ENCODE measurements around the gene CDK5RAP2.

The CDK5RAP2 gene

DNA sequence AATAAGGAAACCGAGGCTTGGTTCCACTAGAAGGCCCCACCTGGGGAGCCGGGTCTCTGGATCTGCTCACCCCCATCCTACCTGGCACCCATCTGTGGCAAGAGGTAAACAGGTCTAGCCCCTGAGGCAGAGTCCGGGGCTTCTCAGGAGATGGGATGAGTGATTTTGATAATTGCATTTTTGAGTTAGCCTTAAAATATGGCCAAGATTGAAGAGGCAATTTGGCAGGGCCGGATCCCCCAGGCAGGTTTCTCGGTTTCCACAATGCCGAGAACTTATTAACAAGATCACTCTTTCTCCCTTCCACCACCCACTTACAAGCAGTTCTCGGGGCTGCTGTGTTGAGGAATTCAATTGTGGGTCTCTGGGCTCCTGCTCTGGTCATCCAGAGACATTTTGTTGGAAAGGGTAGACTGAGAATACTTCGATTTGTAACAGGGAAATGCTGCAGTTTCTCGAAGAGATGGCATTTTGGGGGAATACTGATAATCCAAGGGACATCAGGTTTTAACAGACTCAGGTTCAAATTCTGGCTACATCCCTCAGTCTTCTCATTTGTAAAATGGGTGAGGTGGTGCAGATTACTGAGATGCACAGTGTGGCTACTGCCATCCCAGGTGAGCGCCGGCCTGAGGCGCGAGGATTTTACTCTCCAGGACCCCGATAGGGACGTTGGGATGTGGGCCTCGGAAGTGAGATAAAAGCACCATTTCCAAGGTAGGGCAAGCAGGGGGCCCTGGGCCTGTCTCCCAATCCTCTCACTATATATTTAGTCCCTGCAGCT lies 194.2 kb downstream of the CDK5RAP2 start:
- H3K9ac ChIP-seq (ENCODE audit: low read length in 2 of 2) = no peak overlapping the region

DNA sequence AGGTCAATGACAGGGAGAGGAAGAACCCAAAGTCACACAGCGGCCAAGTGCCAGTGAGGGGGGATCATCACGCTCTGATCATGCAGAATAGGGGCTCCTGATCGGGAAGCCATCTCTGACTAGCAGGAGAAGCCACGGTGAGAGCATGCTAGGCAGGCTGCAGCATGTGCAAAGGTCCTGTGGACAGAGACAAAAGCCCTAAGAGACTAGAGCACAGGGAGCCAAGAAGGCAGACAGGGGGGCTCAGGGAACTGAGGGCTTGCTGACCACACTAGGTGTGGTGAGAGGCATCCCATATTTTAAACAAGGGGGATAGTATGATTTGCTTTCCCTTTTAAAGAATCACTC lies 195.1 kb downstream of the CDK5RAP2 start:
- H3K9me3 ChIP-seq (ENCODE audit: control insufficient read depth in 2 of 2, low read length in 2 of 2) = no peaks in the 10 kb centered on the region
- no peak overlapping the region for H3K4me3 ChIP-seq (ENCODE audit: low read length in 2 of 2)
- no peak overlapping the region for H3K27ac ChIP-seq (ENCODE audit: low read length)
- H3K36me3 ChIP-seq (ENCODE audit: control insufficient read depth in 2 of 2, insufficient read depth in 2 of 2, low read length in 2 of 2) = peaks cover 4 to 7% of the 10 kb centered on the region in 2 donors
- no peak overlapping the region for H3K9ac ChIP-seq (ENCODE audit: low read length in 2 of 2)
- H3K4me1 ChIP-seq (ENCODE audit: control insufficient read depth, insufficient read depth, low read length) = peaks cover 9% of the 10 kb centered on the region
- no peaks in the 10 kb centered on the region for H3K27me3 ChIP-seq (ENCODE audit: control insufficient read depth in 1 of 2, insufficient read depth in 2 of 2, low read length in 2 of 2)

More for the DNA sequence above, 194.2 kb downstream of the CDK5RAP2 start:
- Histone ChIP-seq H3K4me1 (ENCODE audit: control insufficient read depth, insufficient read depth, low read length) (peaks cover 9% of the 10 kb centered on the region), H3K4me3 (ENCODE audit: low read length in 2 of 2) (no peak overlapping the region), H3K36me3 (ENCODE audit: control insufficient read depth in 2 of 2, insufficient read depth in 2 of 2, low read length in 2 of 2) (peaks cover 4 to 8% of the 10 kb centered on the region in 2 donors), H3K27ac (ENCODE audit: low read length) (no peak overlapping the region), H3K27me3 (ENCODE audit: control insufficient read depth in 1 of 2, insufficient read depth in 2 of 2, low read length in 2 of 2) (no peaks in the 10 kb centered on the region), H3K9me3 (ENCODE audit: control insufficient read depth in 2 of 2, low read length in 2 of 2) (no peaks in the 10 kb centered on the region)

DNA sequence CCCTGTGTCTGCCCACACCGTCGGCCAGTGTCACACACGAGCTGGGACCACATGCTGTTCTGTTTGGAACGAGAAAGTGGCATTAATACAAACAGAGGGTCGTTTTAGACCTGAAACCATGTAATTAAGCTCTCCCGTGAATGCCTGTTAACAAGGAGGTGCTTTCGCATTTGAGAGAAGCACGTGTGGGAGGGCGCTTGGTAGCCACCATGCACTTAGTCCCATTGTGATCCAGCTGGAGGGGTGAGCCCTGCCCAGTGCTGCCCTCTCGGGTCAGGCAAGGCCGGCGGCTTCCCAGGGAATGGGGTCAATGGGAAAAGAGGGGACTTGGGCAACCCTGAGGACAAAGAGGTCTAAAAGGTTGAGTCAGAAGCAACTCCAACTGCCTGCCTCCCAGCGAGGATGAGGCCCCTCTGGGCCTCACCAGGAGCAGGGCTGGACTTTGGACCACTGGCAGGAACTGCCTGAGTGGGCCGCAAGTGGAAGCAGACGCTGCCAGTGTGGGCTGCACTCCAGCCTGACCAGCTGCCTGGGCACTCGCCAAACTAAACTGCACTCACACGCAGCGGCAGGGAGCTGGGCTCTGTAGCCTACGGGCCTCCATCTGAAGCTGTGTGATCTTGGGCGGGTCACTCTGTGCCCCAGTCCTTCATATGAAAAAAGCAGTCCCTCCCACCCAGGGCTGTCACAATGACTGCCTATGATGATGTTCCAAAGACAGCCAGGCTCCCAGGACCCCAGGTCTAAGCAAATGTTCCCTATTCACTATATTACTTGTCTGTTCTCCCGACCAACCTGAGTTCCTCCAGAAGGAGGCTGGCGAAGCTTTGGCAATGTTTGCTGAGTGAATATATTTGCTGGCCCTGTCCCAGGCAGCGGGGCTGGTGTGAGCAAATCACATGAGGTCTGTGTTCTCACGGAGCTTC lies 195.7 kb downstream of the CDK5RAP2 start:
- Histone ChIP-seq H3K27me3 (ENCODE audit: control insufficient read depth in 1 of 2, insufficient read depth in 2 of 2, low read length in 2 of 2) (no peaks in the 10 kb centered on the region), H3K9me3 (ENCODE audit: control insufficient read depth in 2 of 2, low read length in 2 of 2) (peaks cover 0 to 6% of the 10 kb centered on the region in 2 donors), H3K9ac (ENCODE audit: low read length in 2 of 2) (no peak overlapping the region), H3K36me3 (ENCODE audit: control insufficient read depth in 2 of 2, insufficient read depth in 2 of 2, low read length in 2 of 2) (peaks cover under 1 to 3% of the 10 kb centered on the region in 2 donors), H3K4me1 (ENCODE audit: control insufficient read depth, insufficient read depth, low read length) (peaks cover 9% of the 10 kb centered on the region), H3K27ac (ENCODE audit: low read length) (no peak overlapping the region), H3K4me3 (ENCODE audit: low read length in 2 of 2) (no peak overlapping the region)

DNA sequence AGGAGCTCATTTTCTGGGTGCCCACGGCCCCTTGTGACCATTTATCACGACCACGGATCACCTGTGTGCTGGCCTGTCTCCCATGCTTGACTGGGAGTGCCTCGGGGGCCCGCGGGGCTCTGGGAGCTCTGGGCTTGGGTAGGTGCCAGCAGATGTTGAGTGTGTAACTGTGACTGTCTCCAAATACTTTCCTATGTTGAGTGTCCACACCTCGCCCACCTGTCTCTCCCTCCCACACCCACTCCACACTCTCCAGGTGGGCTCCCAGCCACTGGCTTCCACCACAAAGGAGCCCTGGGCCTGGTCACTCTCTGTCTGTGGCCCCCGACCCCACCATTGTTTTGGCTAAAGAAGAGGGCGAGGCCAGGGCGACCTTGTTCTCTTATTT lies 196.4 kb downstream of the CDK5RAP2 start:
- H3K27me3 ChIP-seq (ENCODE audit: control insufficient read depth in 1 of 2, insufficient read depth in 2 of 2, low read length in 2 of 2) = no peaks in the 10 kb centered on the region
- no peak overlapping the region for H3K27ac ChIP-seq (ENCODE audit: low read length)
- peaks cover 9% of the 10 kb centered on the region for H3K4me1 ChIP-seq (ENCODE audit: control insufficient read depth, insufficient read depth, low read length)
- H3K9me3 ChIP-seq (ENCODE audit: control insufficient read depth in 2 of 2, low read length in 2 of 2) = peaks cover 0 to 11% of the 10 kb centered on the region in 2 donors
- H3K9ac ChIP-seq (ENCODE audit: low read length in 2 of 2) = no peak overlapping the region
- H3K4me3 ChIP-seq (ENCODE audit: low read length in 2 of 2) = no peak overlapping the region
- peaks cover 0 to 2% of the 10 kb centered on the region in 2 donors for H3K36me3 ChIP-seq (ENCODE audit: control insufficient read depth in 2 of 2, insufficient read depth in 2 of 2, low read length in 2 of 2)

DNA sequence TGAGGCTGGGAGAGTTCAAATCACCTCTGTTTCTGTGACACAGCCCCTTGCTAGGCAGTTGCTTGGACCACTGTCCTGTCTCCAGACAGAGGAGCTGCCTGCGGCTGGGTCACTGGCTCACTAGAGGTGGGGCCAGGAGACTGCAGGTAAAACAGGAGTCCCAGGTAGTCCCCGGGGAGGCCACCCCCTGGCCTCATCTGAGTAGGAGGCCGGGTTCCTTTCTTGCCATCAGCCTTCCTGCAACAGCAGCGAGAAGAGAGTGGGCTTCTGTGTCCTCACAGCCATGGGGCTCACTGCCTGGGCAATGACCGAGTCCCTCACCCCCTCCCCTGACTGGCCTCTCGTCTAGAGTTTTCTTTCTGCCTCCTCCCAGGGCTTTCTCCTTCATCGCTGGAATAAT lies 197.5 kb downstream of the CDK5RAP2 start:
- Histone ChIP-seq H3K4me1 (ENCODE audit: control insufficient read depth, insufficient read depth, low read length) (peaks cover 9% of the 10 kb centered on the region), H3K9ac (ENCODE audit: low read length in 2 of 2) (no peak overlapping the region), H3K36me3 (ENCODE audit: control insufficient read depth in 2 of 2, insufficient read depth in 2 of 2, low read length in 2 of 2) (no peaks in the 10 kb centered on the region), H3K27ac (ENCODE audit: low read length) (no peak overlapping the region), H3K4me3 (ENCODE audit: low read length in 2 of 2) (no peak overlapping the region), H3K27me3 (ENCODE audit: control insufficient read depth in 1 of 2, insufficient read depth in 2 of 2, low read length in 2 of 2) (no peaks in the 10 kb centered on the region), H3K9me3 (ENCODE audit: control insufficient read depth in 2 of 2, low read length in 2 of 2) (peaks cover 0 to 13% of the 10 kb centered on the region in 2 donors)

DNA sequence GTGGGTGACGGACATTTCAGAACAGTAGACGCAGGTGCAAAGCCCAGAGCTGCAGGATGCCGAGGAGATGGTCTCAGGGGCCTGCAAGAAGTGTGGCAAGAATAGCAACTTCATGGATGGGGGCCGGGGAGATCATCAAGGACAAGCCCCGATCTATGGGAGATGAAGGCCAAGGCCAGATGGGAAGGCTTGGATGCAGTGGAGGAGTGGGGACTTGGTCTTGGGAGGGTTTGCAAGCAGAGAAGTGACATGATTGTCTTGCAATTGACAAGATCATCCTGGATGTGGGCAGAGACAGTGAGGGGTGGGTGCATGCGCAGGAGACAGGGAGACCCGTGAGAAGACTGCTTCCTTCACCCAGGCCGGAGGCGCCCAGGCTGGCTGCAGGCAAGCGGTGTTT lies 198.1 kb downstream of the CDK5RAP2 start:
- Histone ChIP-seq H3K36me3 (ENCODE audit: control insufficient read depth in 2 of 2, insufficient read depth in 2 of 2, low read length in 2 of 2) (no peaks in the 10 kb centered on the region), H3K4me1 (ENCODE audit: control insufficient read depth, insufficient read depth, low read length) (peaks cover 8% of the 10 kb centered on the region)

DNA sequence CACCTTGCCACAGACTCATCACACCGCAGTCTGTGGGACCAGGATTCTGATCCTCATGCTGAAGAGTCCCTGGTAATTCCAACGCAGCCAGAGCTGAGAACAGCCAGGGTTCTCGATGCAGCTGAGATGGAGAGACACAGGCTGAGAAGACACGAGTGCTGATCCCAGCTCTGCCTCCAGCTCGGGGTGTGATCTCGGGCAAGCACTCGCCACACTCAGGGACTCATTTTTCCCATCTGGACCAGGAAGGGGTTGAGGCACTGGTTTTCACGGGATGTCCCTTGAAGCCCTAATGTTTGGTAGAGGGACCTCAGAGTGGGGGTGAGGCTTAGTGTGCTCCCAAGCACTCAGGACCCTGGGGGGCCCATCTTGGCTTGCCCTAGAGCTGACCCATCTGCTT lies 200.4 kb downstream of the CDK5RAP2 start:
- Histone ChIP-seq H3K36me3 (ENCODE audit: control insufficient read depth in 2 of 2, insufficient read depth in 2 of 2, low read length in 2 of 2) (no peaks in the 10 kb centered on the region), H3K27me3 (ENCODE audit: control insufficient read depth in 1 of 2, insufficient read depth in 2 of 2, low read length in 2 of 2) (no peaks in the 10 kb centered on the region), H3K4me3 (ENCODE audit: low read length in 2 of 2) (no peak overlapping the region), H3K9me3 (ENCODE audit: control insufficient read depth in 2 of 2, low read length in 2 of 2) (peaks cover 0 to 18% of the 10 kb centered on the region in 2 donors), H3K9ac (ENCODE audit: low read length in 2 of 2) (no peak overlapping the region), H3K27ac (ENCODE audit: low read length) (no peak overlapping the region), H3K4me1 (ENCODE audit: control insufficient read depth, insufficient read depth, low read length) (no peaks in the 10 kb centered on the region)

More for the DNA sequence above, 198.1 kb downstream of the CDK5RAP2 start:
- H3K27me3 ChIP-seq (ENCODE audit: control insufficient read depth in 1 of 2, insufficient read depth in 2 of 2, low read length in 2 of 2) = no peaks in the 10 kb centered on the region
- no peak overlapping the region for H3K9ac ChIP-seq (ENCODE audit: low read length in 2 of 2)
- H3K27ac ChIP-seq (ENCODE audit: low read length) = no peak overlapping the region
- peaks cover 0 to 18% of the 10 kb centered on the region in 2 donors for H3K9me3 ChIP-seq (ENCODE audit: control insufficient read depth in 2 of 2, low read length in 2 of 2)
- no peak overlapping the region for H3K4me3 ChIP-seq (ENCODE audit: low read length in 2 of 2)

DNA sequence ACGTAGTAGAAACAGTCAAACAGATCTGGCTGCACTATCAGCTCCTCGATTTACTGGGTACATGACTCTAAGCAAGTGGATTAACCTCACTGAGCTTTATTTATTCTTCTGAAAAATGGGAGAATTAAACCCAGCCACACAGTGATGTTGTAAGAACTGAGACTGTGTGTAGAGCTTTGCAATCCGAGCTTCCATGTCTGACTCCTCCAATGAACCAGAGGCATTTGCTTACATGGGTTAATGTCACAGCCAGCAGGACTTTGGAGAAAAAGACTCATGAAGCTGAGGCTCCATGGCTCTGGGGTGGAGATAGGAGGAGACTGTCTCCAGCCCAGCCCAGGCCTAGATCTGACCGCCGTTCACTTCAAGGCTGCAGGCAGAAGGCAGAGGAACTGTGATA lies 201.3 kb downstream of the CDK5RAP2 start:
- Histone ChIP-seq H3K27ac (ENCODE audit: low read length) (no peak overlapping the region), H3K9me3 (ENCODE audit: control insufficient read depth in 2 of 2, low read length in 2 of 2) (peaks cover 0 to 23% of the 10 kb centered on the region in 2 donors), H3K4me3 (ENCODE audit: low read length in 2 of 2) (no peak overlapping the region), H3K9ac (ENCODE audit: low read length in 2 of 2) (no peak overlapping the region), H3K4me1 (ENCODE audit: control insufficient read depth, insufficient read depth, low read length) (no peaks in the 10 kb centered on the region), H3K36me3 (ENCODE audit: control insufficient read depth in 2 of 2, insufficient read depth in 2 of 2, low read length in 2 of 2) (no peaks in the 10 kb centered on the region), H3K27me3 (ENCODE audit: control insufficient read depth in 1 of 2, insufficient read depth in 2 of 2, low read length in 2 of 2) (no peaks in the 10 kb centered on the region)

DNA sequence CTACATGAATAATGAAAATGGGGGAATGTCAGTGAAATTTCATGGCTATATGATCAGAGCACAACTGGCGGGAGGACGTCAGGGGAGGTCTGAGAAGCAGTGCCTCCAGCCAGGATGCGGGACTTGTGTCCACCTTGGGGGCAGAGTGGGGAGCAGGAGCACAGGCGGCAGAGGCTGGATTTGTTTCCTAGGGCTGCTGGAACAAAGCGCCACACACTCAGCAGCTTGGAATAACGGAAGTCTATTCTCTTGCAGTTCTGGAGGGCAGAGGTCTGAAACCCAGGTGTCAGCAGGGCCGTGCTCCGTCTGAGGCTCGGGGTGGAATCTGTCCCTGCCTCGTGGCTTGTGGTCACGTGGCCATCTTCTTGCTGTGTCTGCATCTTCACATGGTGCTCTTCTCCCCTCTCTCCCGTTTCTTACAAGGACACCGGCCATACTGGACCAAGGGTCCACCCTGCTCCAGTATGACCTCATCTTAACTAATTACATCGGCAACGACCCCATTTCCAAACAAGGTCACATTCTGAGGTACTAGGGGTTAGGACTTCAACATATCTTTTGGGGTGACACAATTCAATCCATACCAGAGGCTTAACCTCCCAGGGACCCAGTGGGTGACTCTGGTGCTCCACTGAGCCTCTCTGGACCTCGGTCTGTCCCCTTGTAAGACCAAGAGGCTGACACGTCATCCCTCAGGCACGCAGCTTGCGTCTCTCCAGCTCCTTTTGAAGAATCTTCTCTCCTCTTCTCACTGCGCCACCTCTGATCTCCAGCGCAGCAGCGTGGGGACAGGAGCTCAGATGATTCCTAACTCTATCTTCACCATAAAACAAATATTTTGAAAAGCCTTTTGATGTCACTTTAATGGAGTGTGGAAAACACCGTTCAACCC lies 202.5 kb downstream of the CDK5RAP2 start:
- H3K27ac ChIP-seq (ENCODE audit: low read length) = no peak overlapping the region
- H3K4me3 ChIP-seq (ENCODE audit: low read length in 2 of 2) = no peak overlapping the region
- H3K4me1 ChIP-seq (ENCODE audit: control insufficient read depth, insufficient read depth, low read length) = no peaks in the 10 kb centered on the region
- no peak overlapping the region for H3K9ac ChIP-seq (ENCODE audit: low read length in 2 of 2)
- no peaks in the 10 kb centered on the region for H3K36me3 ChIP-seq (ENCODE audit: control insufficient read depth in 2 of 2, insufficient read depth in 2 of 2, low read length in 2 of 2)
- H3K27me3 ChIP-seq (ENCODE audit: control insufficient read depth in 1 of 2, insufficient read depth in 2 of 2, low read length in 2 of 2) = no peaks in the 10 kb centered on the region
- H3K9me3 ChIP-seq (ENCODE audit: control insufficient read depth in 2 of 2, low read length in 2 of 2) = peaks cover 0 to 24% of the 10 kb centered on the region in 2 donors

DNA sequence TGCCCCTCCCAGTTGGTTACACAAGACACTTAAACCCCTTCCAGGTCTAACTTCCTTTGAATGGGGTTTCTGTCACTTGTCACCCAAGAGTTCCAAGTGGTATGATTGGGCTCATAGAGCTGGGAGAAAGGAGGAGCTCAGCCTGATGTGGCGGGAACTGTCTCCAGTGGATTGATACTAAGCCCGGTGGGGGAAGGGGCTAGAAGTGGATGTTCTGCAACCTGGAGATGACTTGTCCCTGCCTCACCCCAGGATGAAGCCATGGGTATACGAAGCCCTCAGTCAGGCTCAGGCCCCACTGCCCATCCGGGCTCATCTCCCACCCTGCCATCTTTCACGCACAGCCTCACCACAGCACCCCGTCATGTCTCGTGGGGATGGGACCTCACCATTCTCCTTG lies 203.9 kb downstream of the CDK5RAP2 start:
- Histone ChIP-seq H3K36me3 (ENCODE audit: control insufficient read depth in 2 of 2, insufficient read depth in 2 of 2, low read length in 2 of 2) (no peaks in the 10 kb centered on the region), H3K9ac (ENCODE audit: low read length in 2 of 2) (no peak overlapping the region), H3K27me3 (ENCODE audit: control insufficient read depth in 1 of 2, insufficient read depth in 2 of 2, low read length in 2 of 2) (no peaks in the 10 kb centered on the region), H3K27ac (ENCODE audit: low read length) (no peak overlapping the region), H3K9me3 (ENCODE audit: control insufficient read depth in 2 of 2, low read length in 2 of 2) (peaks cover 0 to 24% of the 10 kb centered on the region in 2 donors), H3K4me1 (ENCODE audit: control insufficient read depth, insufficient read depth, low read length) (no peaks in the 10 kb centered on the region), H3K4me3 (ENCODE audit: low read length in 2 of 2) (no peak overlapping the region)
